SK-N-SH treated with all-trans-retinoic acid at 6 μM for 48 hours (cell line): ENCODE data around the gene TGFBI.

Source experiments
- ATAC-seq: fragments of 200-7000 bp; cut with Tn5 transposase; 3 replicates; pipeline ENCODE4 v1.9.1; 2020; ENCODE audit warnings: mild to moderate bottlenecking, moderate library complexity
- BACH2 ChIP-seq: fragments of 250-450 bp; sonication (Bioruptor Pico); IDR thresholded peaks from 2 replicates; pipeline ENCODE4 v1.9.0; 2021; ENCODE audit warnings: mild to moderate bottlenecking, borderline replicate concordance
- CSDC2 ChIP-seq: fragments of 250-450 bp; sonication (Bioruptor Pico); IDR thresholded peaks from 2 replicates; pipeline ENCODE4 v1.5.0; 2020; ENCODE audit warnings: mild to moderate bottlenecking, moderate library complexity
- ESRRG ChIP-seq: fragments of 250-450 bp; sonication (Bioruptor Pico); IDR thresholded peaks from 2 replicates; pipeline ENCODE4 v1.6.1; 2021; ENCODE audit warnings: mild to moderate bottlenecking
- GLIS3 ChIP-seq: fragments of 250-450 bp; sonication (Bioruptor Pico); IDR thresholded peaks from 2 replicates; pipeline ENCODE4 v1.5.0; 2020; ENCODE audit warnings: mild to moderate bottlenecking, moderate library complexity
- ISL1 ChIP-seq: fragments of 250-450 bp; sonication (Bioruptor Pico); IDR thresholded peaks from 2 replicates; pipeline ENCODE4 v2.1.2; 2022; ENCODE audit warnings: mild to moderate bottlenecking, moderate library complexity
- OSR1 ChIP-seq: fragments of 250-450 bp; sonication (Bioruptor Pico); IDR thresholded peaks from 2 replicates; pipeline ENCODE4 v1.8.0; 2022; ENCODE audit warnings: moderate library complexity, mild to moderate bottlenecking, inconsistent platforms
- PPARA ChIP-seq: fragments of 250-450 bp; sonication (Bioruptor Pico); IDR thresholded peaks from 2 replicates; pipeline ENCODE4 v1.5.0; 2020; ENCODE audit warnings: mild to moderate bottlenecking, borderline replicate concordance
- RARB ChIP-seq: fragments of 250-450 bp; sonication (Bioruptor Pico); IDR thresholded peaks from 2 replicates; pipeline ENCODE4 v1.8.0; 2021; ENCODE audit warnings: mild to moderate bottlenecking, moderate library complexity
- SNAI2 ChIP-seq: fragments of 250-450 bp; sonication (Bioruptor Pico); IDR thresholded peaks from 2 replicates; pipeline ENCODE4 v1.5.0; 2020; ENCODE audit warnings: mild to moderate bottlenecking, moderate library complexity
- TOX ChIP-seq: fragments of 250-450 bp; sonication (Bioruptor Pico); IDR thresholded peaks from 2 replicates; pipeline ENCODE4 v1.8.0; 2021; ENCODE audit warnings: mild to moderate bottlenecking, moderate library complexity, borderline replicate concordance
- ZC3H10 ChIP-seq: fragments of 250-450 bp; sonication (Bioruptor Pico); IDR thresholded peaks from 2 replicates; pipeline ENCODE4 v1.5.1; 2021; ENCODE audit warnings: mild to moderate bottlenecking, moderate library complexity
- ZFP3 ChIP-seq: fragments of 250-450 bp; sonication (Bioruptor Pico); IDR thresholded peaks from 2 replicates; pipeline ENCODE4 v1.5.0; 2020; ENCODE audit warnings: mild to moderate bottlenecking, moderate library complexity
- ZFP30 ChIP-seq: fragments of 450-650 bp; formaldehyde crosslinking; IDR thresholded peaks from 2 replicates; pipeline ENCODE4 v1.5.0; 2022; ENCODE audit warnings: mild to moderate bottlenecking, moderate library complexity
- ZNF565 ChIP-seq: fragments of 450-650 bp; formaldehyde crosslinking; conservative IDR thresholded peaks from 2 replicates; pipeline ENCODE4 v1.5.0; 2020; ENCODE audit warnings: low read depth, mild to moderate bottlenecking, moderate library complexity
- ZNF8 ChIP-seq: fragments of 450-650 bp; formaldehyde crosslinking; IDR thresholded peaks from 2 replicates; pipeline ENCODE4 v1.5.0; 2020; ENCODE audit warnings: mild to moderate bottlenecking, moderate library complexity
- TF ChIP-seq, protein P1 (sequence below): fragments of 250-450 bp; sonication (Bioruptor Pico); IDR thresholded peaks from 2 replicates; pipeline ENCODE4 v1.5.1; 2021; ENCODE audit warnings: mild to moderate bottlenecking, moderate library complexity
- TF ChIP-seq, protein P2 (sequence below): fragments of 250-450 bp; sonication (Bioruptor Pico); IDR thresholded peaks from 2 replicates; pipeline ENCODE4 v1.5.0; 2020; ENCODE audit warnings: mild to moderate bottlenecking, moderate library complexity
- TF ChIP-seq, protein P3 (sequence below): fragments of 250-450 bp; sonication (Bioruptor Pico); IDR thresholded peaks from 2 replicates; pipeline ENCODE4 v1.8.0; 2021; ENCODE audit warnings: low read depth, mild to moderate bottlenecking, moderate library complexity, borderline replicate concordance
- TF ChIP-seq, protein P4 (sequence below): fragments of 250-450 bp; sonication (Bioruptor Pico); IDR thresholded peaks from 2 replicates; pipeline ENCODE4 v1.5.1; 2020; ENCODE audit warnings: low read depth, mild to moderate bottlenecking, moderate library complexity

The TGFBI gene

DNA sequence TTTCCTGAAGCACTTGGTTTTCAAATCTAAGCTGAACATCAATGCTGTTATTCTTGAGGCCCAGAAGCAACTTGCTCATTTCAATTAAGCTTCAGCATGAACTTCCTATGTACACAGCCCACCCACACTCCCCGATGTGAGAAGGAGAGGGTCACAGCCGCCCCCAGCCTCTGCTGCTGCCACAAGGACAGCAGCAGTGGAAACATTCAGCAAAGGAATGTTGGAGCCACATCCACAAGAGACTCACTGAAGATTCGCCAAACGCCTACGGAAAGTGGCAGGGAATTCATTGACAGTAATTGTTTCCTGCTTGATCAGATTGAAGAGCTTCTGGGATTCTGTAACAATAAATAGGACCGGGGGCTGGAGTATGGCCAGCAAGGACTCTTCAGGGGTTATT, 2.9 kb downstream of the TGFBI start (continued):
- TF ChIP-seq, protein P1, sequence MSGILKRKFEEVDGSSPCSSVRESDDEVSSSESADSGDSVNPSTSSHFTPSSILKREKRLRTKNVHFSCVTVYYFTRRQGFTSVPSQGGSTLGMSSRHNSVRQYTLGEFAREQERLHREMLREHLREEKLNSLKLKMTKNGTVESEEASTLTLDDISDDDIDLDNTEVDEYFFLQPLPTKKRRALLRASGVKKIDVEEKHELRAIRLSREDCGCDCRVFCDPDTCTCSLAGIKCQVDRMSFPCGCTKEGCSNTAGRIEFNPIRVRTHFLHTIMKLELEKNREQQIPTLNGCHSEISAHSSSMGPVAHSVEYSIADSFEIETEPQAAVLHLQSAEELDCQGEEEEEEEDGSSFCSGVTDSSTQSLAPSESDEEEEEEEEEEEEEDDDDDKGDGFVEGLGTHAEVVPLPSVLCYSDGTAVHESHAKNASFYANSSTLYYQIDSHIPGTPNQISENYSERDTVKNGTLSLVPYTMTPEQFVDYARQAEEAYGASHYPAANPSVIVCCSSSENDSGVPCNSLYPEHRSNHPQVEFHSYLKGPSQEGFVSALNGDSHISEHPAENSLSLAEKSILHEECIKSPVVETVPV (CRISPR knock-in tag) = no peak
- TF ChIP-seq, protein P2, sequence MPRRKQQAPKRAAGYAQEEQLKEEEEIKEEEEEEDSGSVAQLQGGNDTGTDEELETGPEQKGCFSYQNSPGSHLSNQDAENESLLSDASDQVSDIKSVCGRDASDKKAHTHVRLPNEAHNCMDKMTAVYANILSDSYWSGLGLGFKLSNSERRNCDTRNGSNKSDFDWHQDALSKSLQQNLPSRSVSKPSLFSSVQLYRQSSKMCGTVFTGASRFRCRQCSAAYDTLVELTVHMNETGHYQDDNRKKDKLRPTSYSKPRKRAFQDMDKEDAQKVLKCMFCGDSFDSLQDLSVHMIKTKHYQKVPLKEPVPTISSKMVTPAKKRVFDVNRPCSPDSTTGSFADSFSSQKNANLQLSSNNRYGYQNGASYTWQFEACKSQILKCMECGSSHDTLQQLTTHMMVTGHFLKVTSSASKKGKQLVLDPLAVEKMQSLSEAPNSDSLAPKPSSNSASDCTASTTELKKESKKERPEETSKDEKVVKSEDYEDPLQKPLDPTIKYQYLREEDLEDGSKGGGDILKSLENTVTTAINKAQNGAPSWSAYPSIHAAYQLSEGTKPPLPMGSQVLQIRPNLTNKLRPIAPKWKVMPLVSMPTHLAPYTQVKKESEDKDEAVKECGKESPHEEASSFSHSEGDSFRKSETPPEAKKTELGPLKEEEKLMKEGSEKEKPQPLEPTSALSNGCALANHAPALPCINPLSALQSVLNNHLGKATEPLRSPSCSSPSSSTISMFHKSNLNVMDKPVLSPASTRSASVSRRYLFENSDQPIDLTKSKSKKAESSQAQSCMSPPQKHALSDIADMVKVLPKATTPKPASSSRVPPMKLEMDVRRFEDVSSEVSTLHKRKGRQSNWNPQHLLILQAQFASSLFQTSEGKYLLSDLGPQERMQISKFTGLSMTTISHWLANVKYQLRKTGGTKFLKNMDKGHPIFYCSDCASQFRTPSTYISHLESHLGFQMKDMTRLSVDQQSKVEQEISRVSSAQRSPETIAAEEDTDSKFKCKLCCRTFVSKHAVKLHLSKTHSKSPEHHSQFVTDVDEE (CRISPR knock-in tag) = no peak
- TF ChIP-seq ZNF565 (CRISPR knock-in tag) (no peak), GLIS3 (no peak)

DNA sequence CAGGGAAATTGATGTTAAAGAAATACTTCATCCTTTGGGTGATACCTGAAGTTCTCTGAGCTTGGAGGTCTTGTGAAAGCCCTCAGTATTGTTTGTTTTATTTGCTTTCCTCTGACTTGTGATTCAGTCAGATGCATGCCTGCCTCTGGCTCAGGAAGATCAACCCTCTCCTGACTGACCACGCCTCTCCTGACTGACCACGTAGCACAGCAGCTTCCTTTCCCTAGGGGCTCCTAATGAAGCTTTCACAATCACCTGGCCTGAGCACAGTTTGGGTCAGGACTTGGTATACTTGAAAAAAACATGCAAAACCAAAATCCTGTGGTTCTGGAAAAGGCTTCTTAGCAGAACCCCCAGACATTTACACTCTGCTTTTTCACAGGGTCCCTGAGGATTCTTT, 3.8 kb downstream of the TGFBI start:
- no peak for ATAC-seq
- TF ChIP-seq SNAI2 (CRISPR knock-in tag) (no peak), ZNF565 (CRISPR knock-in tag) (no peak), ESRRG (CRISPR knock-in tag) (no peak), TOX (CRISPR knock-in tag) (no peak), CSDC2 (no peak), PPARA (no peak), ZFP30 (no peak), GLIS3 (no peak)
- TF ChIP-seq, protein P3, sequence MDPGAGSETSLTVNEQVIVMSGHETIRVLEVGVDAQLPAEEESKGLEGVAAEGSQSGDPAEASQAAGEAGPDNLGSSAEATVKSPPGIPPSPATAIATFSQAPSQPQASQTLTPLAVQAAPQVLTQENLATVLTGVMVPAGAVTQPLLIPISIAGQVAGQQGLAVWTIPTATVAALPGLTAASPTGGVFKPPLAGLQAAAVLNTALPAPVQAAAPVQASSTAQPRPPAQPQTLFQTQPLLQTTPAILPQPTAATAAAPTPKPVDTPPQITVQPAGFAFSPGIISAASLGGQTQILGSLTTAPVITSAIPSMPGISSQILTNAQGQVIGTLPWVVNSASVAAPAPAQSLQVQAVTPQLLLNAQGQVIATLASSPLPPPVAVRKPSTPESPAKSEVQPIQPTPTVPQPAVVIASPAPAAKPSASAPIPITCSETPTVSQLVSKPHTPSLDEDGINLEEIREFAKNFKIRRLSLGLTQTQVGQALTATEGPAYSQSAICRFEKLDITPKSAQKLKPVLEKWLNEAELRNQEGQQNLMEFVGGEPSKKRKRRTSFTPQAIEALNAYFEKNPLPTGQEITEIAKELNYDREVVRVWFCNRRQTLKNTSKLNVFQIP (CRISPR knock-in tag) = no peak

DNA sequence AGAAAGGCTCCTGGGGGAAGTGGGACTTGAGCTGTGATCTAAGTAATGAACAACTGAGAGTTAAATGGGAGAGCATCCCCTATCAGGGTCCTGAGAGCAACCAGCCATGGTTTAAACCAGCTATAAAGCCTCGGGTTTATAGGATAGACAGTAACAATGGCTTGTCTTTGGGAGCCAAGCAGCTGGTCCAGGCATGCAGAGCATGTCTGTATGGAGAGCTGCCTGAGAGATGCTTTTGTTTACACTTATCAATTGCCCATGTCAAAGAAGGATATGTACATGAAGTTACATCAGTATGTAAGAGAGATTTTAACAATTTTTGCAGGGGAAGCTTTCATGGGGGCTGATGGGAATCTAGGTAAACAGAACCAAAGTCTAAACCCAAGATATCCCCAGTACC, 4.4 kb downstream of the TGFBI start:
- no peak for TF ChIP-seq BACH2 (CRISPR knock-in tag)
- TF ChIP-seq GLIS3 = no peak
- ATAC-seq = no peak

DNA sequence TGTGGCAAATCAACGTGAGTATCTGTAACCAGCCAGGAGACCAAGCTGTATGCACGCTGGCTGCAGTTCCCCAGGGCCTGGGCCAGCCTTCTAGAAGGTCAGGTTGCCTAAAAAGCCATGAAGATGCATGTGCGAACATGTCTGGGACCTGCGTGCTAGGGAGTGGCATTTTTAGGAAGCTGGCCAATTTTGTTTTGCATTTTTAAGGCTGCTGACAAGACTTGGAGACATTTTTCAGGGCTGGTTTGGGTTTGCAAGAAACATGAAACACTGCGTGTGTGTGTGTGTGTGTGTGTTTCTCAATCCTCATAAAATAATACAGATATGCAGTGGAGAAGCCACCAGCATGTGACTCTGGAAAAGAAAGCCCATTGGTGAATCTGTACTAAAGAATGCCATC, 5.1 kb downstream of the TGFBI start:
- ATAC-seq = no peak
- no peak for TF ChIP-seq ZFP30
- no peak for TF ChIP-seq TOX (CRISPR knock-in tag)
- TF ChIP-seq, protein P3 (CRISPR knock-in tag) = no peak
- TF ChIP-seq, protein P1 (CRISPR knock-in tag) = no peak
- TF ChIP-seq ZC3H10 (CRISPR knock-in tag) = no peak
- no peak for TF ChIP-seq RARB (CRISPR knock-in tag)
- no peak for TF ChIP-seq ISL1
- no peak for TF ChIP-seq ZNF8 (CRISPR knock-in tag)

DNA sequence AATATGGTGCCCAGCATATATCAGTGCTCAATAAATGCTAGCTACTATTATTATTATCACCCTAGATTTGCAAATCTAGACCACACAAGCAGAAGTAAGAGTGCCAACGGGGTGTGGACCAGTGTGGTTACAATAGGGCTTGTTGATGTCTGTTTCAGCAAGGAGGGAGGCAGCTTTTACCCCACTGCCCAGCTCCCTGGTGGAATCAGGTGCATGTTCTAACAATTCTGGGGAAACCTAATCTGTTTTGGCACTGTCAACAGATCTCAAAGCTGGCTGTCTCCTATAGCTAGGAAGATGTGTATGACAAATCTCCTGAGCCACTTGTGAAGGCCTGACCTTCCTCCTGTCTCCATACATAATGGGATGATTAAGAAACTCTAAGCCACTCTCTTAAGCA, 5.7 kb downstream of the TGFBI start:
- peak; percentile 12 for ATAC-seq
- no peak for TF ChIP-seq ISL1
- TF ChIP-seq ZNF565 (CRISPR knock-in tag) = no peak
- no peak for TF ChIP-seq CSDC2
- TF ChIP-seq OSR1 (CRISPR knock-in tag) = no peak
- TF ChIP-seq, protein P4, sequence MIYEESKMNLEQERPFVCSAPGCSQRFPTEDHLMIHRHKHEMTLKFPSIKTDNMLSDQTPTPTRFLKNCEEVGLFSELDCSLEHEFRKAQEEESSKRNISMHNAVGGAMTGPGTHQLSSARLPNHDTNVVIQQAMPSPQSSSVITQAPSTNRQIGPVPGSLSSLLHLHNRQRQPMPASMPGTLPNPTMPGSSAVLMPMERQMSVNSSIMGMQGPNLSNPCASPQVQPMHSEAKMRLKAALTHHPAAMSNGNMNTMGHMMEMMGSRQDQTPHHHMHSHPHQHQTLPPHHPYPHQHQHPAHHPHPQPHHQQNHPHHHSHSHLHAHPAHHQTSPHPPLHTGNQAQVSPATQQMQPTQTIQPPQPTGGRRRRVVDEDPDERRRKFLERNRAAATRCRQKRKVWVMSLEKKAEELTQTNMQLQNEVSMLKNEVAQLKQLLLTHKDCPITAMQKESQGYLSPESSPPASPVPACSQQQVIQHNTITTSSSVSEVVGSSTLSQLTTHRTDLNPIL (CRISPR knock-in tag) = no peak
- no peak for TF ChIP-seq PPARA
- TF ChIP-seq, protein P1 (CRISPR knock-in tag) = no peak
- no peak for TF ChIP-seq ZFP3 (CRISPR knock-in tag)
